ENCODE data around the gene CASZ1.

GRCh38 chr1:10762875-10763274 lies 33.6 kb downstream of the CASZ1 start:
- TF ChIP-seq ESRRA (IDR thresholded peaks at IDR 0.05; ENCODE audit: borderline replicate concordance, low read depth) = no peak
- no peak for TF ChIP-seq MTA1 (IDR thresholded peaks at IDR 0.05; ENCODE audit: borderline replicate concordance)
- TF ChIP-seq, protein P1, sequence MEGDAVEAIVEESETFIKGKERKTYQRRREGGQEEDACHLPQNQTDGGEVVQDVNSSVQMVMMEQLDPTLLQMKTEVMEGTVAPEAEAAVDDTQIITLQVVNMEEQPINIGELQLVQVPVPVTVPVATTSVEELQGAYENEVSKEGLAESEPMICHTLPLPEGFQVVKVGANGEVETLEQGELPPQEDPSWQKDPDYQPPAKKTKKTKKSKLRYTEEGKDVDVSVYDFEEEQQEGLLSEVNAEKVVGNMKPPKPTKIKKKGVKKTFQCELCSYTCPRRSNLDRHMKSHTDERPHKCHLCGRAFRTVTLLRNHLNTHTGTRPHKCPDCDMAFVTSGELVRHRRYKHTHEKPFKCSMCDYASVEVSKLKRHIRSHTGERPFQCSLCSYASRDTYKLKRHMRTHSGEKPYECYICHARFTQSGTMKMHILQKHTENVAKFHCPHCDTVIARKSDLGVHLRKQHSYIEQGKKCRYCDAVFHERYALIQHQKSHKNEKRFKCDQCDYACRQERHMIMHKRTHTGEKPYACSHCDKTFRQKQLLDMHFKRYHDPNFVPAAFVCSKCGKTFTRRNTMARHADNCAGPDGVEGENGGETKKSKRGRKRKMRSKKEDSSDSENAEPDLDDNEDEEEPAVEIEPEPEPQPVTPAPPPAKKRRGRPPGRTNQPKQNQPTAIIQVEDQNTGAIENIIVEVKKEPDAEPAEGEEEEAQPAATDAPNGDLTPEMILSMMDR (IDR thresholded peaks at IDR 0.05 in 2 of 3, conservative IDR thresholded peaks at IDR 0.05 in 1 of 3; ENCODE audit: insufficient read depth in 2 of 3, low read depth in 1 of 3, low read length in 3 of 3) = no peak
